ENCODE results near the gene GM2A.

GM2A gene

GRCh38 chr5:151278845-151279244 is 25.9 kb downstream of the GM2A start:
- no peaks in the 10 kb centered on the region for H3K36me3 ChIP-seq (replicated peaks)
- H3K4me3 ChIP-seq (ENCODE audit: low read depth, low read length): no peak overlapping the region
- no peak for DNase-seq
- H3K27ac ChIP-seq: no peak overlapping the region
- H3K27me3 ChIP-seq (replicated peaks): no peaks in the 10 kb centered on the region
- no peak for TF ChIP-seq CTCF (IDR thresholded peaks at IDR 0.05; ENCODE audit: low read depth, low read length, missing control alignments)
- in situ Hi-C loops (cut with HindIII; ENCODE audit: low pct_ligation_motif_present, low sequenced_read_pairs): no loop called here

GRCh38 chr5:151280443-151280842 is 27.5 kb downstream of the GM2A start:
- in situ Hi-C loops (cut with HindIII; ENCODE audit: low pct_ligation_motif_present, low sequenced_read_pairs): no loop called here
- no peaks in the 10 kb centered on the region for H3K36me3 ChIP-seq (replicated peaks)

GRCh38 chr5:151281001-151281639 is 28.1 kb downstream of the GM2A start:
- in situ Hi-C loops (cut with HindIII; ENCODE audit: low pct_ligation_motif_present, low sequenced_read_pairs): no loop called here
- Histone ChIP-seq H3K4me3 (ENCODE audit: low read depth, low read length) (no peak overlapping the region), H3K27me3 (replicated peaks) (no peaks in the 10 kb centered on the region), H3K36me3 (replicated peaks) (no peaks in the 10 kb centered on the region), H3K27ac (no peak overlapping the region)
- no peak for DNase-seq
- TF ChIP-seq CTCF (IDR thresholded peaks at IDR 0.05; ENCODE audit: low read depth, low read length, missing control alignments): no peak

More at GRCh38 chr5:151280443-151280842, 27.5 kb downstream of the GM2A start:
- no peaks in the 10 kb centered on the region for H3K27me3 ChIP-seq (replicated peaks)
- no peak overlapping the region for H3K27ac ChIP-seq
- TF ChIP-seq CTCF (IDR thresholded peaks at IDR 0.05; ENCODE audit: low read depth, low read length, missing control alignments): no peak
- no peak for DNase-seq
- no peak overlapping the region for H3K4me3 ChIP-seq (ENCODE audit: low read depth, low read length)

- H3K27ac ChIP-seq: no peak overlapping the region
- DNase-seq: no peak
- no peaks in the 10 kb centered on the region for H3K36me3 ChIP-seq (replicated peaks)
- in situ Hi-C loops (cut with HindIII; ENCODE audit: low pct_ligation_motif_present, low sequenced_read_pairs): no loop called here
- H3K4me3 ChIP-seq (ENCODE audit: low read depth, low read length): no peak overlapping the region
- no peak for TF ChIP-seq CTCF (IDR thresholded peaks at IDR 0.05; ENCODE audit: low read depth, low read length, missing control alignments)
- no peaks in the 10 kb centered on the region for H3K27me3 ChIP-seq (replicated peaks)
Observed at GRCh38 chr5:151283120-151283825, 30.3 kb downstream of the GM2A start.

GRCh38 chr5:151284392-151284967 is 31.5 kb downstream of the GM2A start:
- peak; percentile 39 for TF ChIP-seq CTCF (IDR thresholded peaks at IDR 0.05; ENCODE audit: low read depth, low read length, missing control alignments)
- in situ Hi-C loops (cut with HindIII; ENCODE audit: low pct_ligation_motif_present, low sequenced_read_pairs): no loop called here
- no peaks in the 10 kb centered on the region for H3K27me3 ChIP-seq (replicated peaks)
- no peaks in the 10 kb centered on the region for H3K36me3 ChIP-seq (replicated peaks)
- no peak overlapping the region for H3K4me3 ChIP-seq (ENCODE audit: low read depth, low read length)
- H3K27ac ChIP-seq: no peak overlapping the region
- DNase-seq: no peak
